Ammon's horn (tissue), 1 donor: ENCODE data around the gene CNPY4.

Source experiments
- DNase-seq: peaks from one replicate; pipeline ENCODE4 v3.0.0-alpha.2; 2016; ENCODE audit warnings: low spot score

Gene CNPY4

GRCh38 chr7:100167912-100168323 is 48.5 kb downstream of the CNPY4 start:
- DNase-seq: no peak

- DNase-seq: no peak
Measured at GRCh38 chr7:100169147-100169850, 49.9 kb downstream of the CNPY4 start.

- no peak for DNase-seq
Measured at GRCh38 chr7:100170101-100170897, 50.9 kb downstream of the CNPY4 start.

GRCh38 chr7:100171087-100171681 is 51.8 kb downstream of the CNPY4 start:
- no peak for DNase-seq

GRCh38 chr7:100171840-100172239 is 52.4 kb downstream of the CNPY4 start:
- no peak for DNase-seq

GRCh38 chr7:100173806-100174495 is 54.5 kb downstream of the CNPY4 start:
- no peak for DNase-seq

GRCh38 chr7:100174582-100174981 is 55.1 kb downstream of the CNPY4 start:
- no peak for DNase-seq
